ENCODE measurements around the gene RAD51D. TPM values are rescaled to one million over a fixed set of nuclear protein-coding genes. Genes with fewer than 3 reads are reported as not detected.
"Not testable (repeated sequence)": the region's sequence is repeated elsewhere in the genome, so short reads cannot be mapped to it uniquely, and the experiment has no call there.

The RAD51D gene
- total RNA-seq, 4 donors from 2014 or later = 6.4 to 16.1 (median 9.9) TPM

- no peak for TF ChIP-seq CTCF (IDR thresholded peaks at IDR 0.05)
- ATAC-seq (ENCODE audit: low FRiP score) = no peak
- no peak for DNase-seq (ENCODE audit: low spot score)
Observed at GRCh38 chr17:35161281-35161761, 41.7 kb upstream of the RAD51D start.

- no peak for TF ChIP-seq CTCF (IDR thresholded peaks at IDR 0.05)
- no peak for ATAC-seq (ENCODE audit: low FRiP score)
- no peak for DNase-seq (ENCODE audit: low spot score)
Observed at GRCh38 chr17:35160354-35161201, 40.9 kb upstream of the RAD51D start.

GRCh38 chr17:35159940-35160339 lies 40.3 kb upstream of the RAD51D start:
- no peak for TF ChIP-seq CTCF (IDR thresholded peaks at IDR 0.05)
- no peak for DNase-seq (ENCODE audit: low spot score)
- ATAC-seq (ENCODE audit: low FRiP score) = no peak

GRCh38 chr17:35155246-35155645 lies 35.6 kb upstream of the RAD51D start:
- no peak for ATAC-seq (ENCODE audit: low FRiP score)
- no peak for DNase-seq (ENCODE audit: low spot score)
- TF ChIP-seq CTCF (IDR thresholded peaks at IDR 0.05) = no peak

- TF ChIP-seq CTCF (IDR thresholded peaks at IDR 0.05) = no peak
- DNase-seq (ENCODE audit: low spot score) (no peak), ATAC-seq (ENCODE audit: low FRiP score) (no peak)
Observed at GRCh38 chr17:35154196-35155165, 34.8 kb upstream of the RAD51D start.

GRCh38 chr17:35152421-35153140 lies 32.9 kb upstream of the RAD51D start:
- no peak for TF ChIP-seq CTCF (IDR thresholded peaks at IDR 0.05)
- ATAC-seq (ENCODE audit: low FRiP score) = no peak
- no peak for DNase-seq (ENCODE audit: low spot score)

- DNase-seq (ENCODE audit: low spot score); ATAC-seq (ENCODE audit: low FRiP score): not testable (repeated sequence)
Observed at GRCh38 chr17:35151080-35151479, 31.4 kb upstream of the RAD51D start.
